Right atrium auricular region (tissue), 2 donors: ENCODE measurements around the gene ACTR8. TPM values are rescaled to one million over a fixed set of nuclear protein-coding genes. Genes with fewer than 3 reads are reported as not detected.

ENCODE experiments used
- DNase-seq: peaks from one replicate; pipeline ENCODE4 v3.0.0-alpha.2; 2019; ENCODE audit warnings: low spot score
- H3K27ac ChIP-seq, 2 donors: fragments of 200-600 bp; sonication (generic); 1 replicate in 1 of 2; 2 replicates in 1 of 2; pipeline ENCODE4 v1.5.1; 2016 to 2019
- H3K27me3 ChIP-seq, 2 donors: fragments of 200-600 bp; sonication (generic); one replicate each; pipeline versions ENCODE4 v1.5.1 to v1.6.0; 2017 to 2019
- H3K36me3 ChIP-seq: fragments of 200-600 bp; sonication (generic); one replicate; pipeline ENCODE4 v1.5.1; 2016
- H3K4me1 ChIP-seq, 2 donors: fragments of 200-600 bp; sonication (generic); one replicate each; pipeline versions ENCODE4 v1.5.1 to v1.6.0; 2017 to 2019
- H3K4me3 ChIP-seq, 2 donors: fragments of 200-600 bp; sonication (generic); 1 replicate in 1 of 2; 2 replicates in 1 of 2; pipeline ENCODE4 v1.5.1; 2017 to 2019; ENCODE audit warnings: mild to moderate bottlenecking in 1 of 2, moderate library complexity in 1 of 2
- H3K9me3 ChIP-seq, 2 donors: fragments of 200-600 bp; sonication (generic); one replicate each; pipeline ENCODE4 v1.5.1; 2019
- total RNA-seq, 2 donors: library from RNA; depleted of rRNA; stranded (reverse); fragments of >200 nt; gene quantifications; one replicate each; pipeline ENCODE4 v1.1.0, GENCODE V29; 2016
- TF ChIP-seq, protein P1 (sequence below), 2 donors: fragments of 200-600 bp; sonication (generic); IDR thresholded peaks; one replicate each; pipeline ENCODE4 v1.5.1; 2019; ENCODE audit warnings: antibody characterized with exemption in 2 of 2

The ACTR8 gene
- total RNA-seq, 2 donors from 2014 or later: 23.7 to 24.3 TPM

DNA sequence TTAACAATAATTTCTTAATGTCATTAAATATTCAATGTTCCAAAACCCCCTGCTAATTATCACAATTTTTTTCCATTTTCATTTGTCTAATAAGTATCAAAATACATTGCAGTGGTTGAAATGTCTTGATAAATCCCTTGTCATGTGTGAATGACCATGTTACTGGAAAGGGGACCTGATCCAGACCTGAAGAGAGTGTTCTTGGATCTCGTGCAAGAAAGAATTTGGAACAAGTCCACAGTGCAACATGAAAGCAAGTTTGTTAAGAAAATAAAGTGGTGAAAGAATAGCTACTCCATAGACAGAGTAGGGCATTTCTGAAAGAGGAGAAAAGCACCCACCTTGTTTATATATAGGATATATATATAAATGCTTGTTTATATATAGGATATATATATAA, 20.1 kb upstream of the ACTR8 start:
- no peak overlapping the region for H3K4me3 ChIP-seq
- H3K36me3 ChIP-seq: no peaks in the 10 kb centered on the region
- H3K4me1 ChIP-seq: no peaks in the 10 kb centered on the region
- TF ChIP-seq, protein P1, sequence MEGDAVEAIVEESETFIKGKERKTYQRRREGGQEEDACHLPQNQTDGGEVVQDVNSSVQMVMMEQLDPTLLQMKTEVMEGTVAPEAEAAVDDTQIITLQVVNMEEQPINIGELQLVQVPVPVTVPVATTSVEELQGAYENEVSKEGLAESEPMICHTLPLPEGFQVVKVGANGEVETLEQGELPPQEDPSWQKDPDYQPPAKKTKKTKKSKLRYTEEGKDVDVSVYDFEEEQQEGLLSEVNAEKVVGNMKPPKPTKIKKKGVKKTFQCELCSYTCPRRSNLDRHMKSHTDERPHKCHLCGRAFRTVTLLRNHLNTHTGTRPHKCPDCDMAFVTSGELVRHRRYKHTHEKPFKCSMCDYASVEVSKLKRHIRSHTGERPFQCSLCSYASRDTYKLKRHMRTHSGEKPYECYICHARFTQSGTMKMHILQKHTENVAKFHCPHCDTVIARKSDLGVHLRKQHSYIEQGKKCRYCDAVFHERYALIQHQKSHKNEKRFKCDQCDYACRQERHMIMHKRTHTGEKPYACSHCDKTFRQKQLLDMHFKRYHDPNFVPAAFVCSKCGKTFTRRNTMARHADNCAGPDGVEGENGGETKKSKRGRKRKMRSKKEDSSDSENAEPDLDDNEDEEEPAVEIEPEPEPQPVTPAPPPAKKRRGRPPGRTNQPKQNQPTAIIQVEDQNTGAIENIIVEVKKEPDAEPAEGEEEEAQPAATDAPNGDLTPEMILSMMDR (IDR thresholded peaks at IDR 0.05): no peak
- no peaks in the 10 kb centered on the region for H3K27me3 ChIP-seq
- DNase-seq: no peak
- no peak overlapping the region for H3K27ac ChIP-seq
- H3K9me3 ChIP-seq: no peaks in the 10 kb centered on the region

DNA sequence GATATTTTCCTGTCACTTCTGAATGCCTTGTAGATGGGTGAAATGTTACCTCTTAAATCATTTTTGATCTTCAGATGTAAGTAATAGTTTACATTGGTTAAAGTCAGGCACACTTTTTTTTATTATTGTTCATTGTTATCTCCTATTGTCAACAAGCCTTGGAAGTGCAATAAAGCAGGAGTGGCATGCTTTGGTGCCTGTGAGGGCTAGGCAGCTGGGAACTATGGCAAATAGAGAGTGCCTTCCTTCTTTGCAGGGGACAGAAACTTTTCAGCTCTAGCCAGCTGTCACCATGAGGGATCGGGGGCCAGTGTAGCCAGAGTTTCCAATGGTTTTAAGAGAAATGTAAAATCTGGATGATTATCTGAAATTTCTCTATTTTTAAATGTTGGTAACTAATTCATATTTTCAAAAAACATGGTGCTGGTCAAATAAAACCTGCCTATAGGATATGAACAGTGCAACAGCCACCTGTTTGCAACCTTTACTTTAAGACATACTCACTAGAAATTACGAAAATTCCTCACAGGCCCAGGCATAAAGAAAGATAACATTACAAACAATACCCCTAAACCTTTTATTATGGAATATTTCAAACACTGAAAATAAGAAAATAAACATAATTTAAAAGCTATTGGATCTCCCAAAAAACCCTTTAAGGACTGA, 18.8 kb upstream of the ACTR8 start:
- Histone ChIP-seq H3K4me1 (no peaks in the 10 kb centered on the region), H3K27ac (no peak overlapping the region), H3K36me3 (no peaks in the 10 kb centered on the region), H3K4me3 (no peak overlapping the region), H3K27me3 (no peaks in the 10 kb centered on the region), H3K9me3 (no peaks in the 10 kb centered on the region)
- TF ChIP-seq, protein P1 (IDR thresholded peaks at IDR 0.05): no peak
- no peak for DNase-seq

DNA sequence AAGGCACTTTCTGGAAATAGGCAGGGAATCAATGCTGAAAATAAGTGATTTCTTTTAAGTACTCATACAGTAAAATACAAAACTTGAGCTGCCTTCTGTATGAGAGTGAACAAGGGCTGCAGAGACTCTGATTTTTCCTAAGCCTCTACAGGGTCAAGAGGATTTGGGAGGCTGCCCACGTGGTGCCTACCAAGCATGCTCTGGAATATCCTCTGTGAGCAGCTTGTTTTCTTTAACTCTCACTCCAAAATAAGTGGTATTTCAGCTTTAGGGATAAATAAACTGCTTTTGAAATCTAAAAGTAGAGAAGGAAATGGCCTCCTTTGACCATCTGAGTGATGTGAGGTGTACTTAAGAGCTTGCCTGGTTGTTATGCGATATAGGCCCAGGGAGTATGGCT, 17.8 kb upstream of the ACTR8 start:
- H3K9me3 ChIP-seq: no peaks in the 10 kb centered on the region
- H3K36me3 ChIP-seq: no peaks in the 10 kb centered on the region
- no peaks in the 10 kb centered on the region for H3K4me1 ChIP-seq
- TF ChIP-seq, protein P1 (IDR thresholded peaks at IDR 0.05): no peak
- no peak overlapping the region for H3K27ac ChIP-seq
- no peak for DNase-seq
- H3K27me3 ChIP-seq: no peaks in the 10 kb centered on the region
- H3K4me3 ChIP-seq: no peak overlapping the region

DNA sequence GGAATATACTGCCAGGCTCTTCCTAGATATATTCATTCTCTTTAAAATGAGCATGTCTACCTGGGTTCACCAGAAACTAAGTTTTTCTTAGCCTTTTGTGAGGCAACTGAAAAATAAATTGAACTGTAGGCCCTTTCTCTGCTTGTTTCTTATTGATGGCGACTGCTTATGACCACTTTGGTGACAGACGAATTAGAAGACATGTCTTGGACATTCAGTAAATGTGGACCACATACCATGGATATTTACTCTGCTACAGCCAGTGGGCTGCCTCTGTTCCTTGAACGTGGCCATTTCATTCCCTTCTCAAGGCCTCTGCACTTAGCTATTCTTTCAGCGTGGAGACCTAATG, 10.3 kb upstream of the ACTR8 start:
- peak overlapping the region; percentile 95 to 99 for H3K4me3 ChIP-seq
- DNase-seq: no peak
- no peaks in the 10 kb centered on the region for H3K27me3 ChIP-seq
- H3K9me3 ChIP-seq: no peaks in the 10 kb centered on the region
- peaks cover under 1% of the 10 kb centered on the region for H3K36me3 ChIP-seq
- TF ChIP-seq, protein P1 (IDR thresholded peaks at IDR 0.05): no peak
- peaks cover 0 to 23% of the 10 kb centered on the region in 2 donors for H3K4me1 ChIP-seq
- peak overlapping the region; percentile 95 to 98 for H3K27ac ChIP-seq

DNA sequence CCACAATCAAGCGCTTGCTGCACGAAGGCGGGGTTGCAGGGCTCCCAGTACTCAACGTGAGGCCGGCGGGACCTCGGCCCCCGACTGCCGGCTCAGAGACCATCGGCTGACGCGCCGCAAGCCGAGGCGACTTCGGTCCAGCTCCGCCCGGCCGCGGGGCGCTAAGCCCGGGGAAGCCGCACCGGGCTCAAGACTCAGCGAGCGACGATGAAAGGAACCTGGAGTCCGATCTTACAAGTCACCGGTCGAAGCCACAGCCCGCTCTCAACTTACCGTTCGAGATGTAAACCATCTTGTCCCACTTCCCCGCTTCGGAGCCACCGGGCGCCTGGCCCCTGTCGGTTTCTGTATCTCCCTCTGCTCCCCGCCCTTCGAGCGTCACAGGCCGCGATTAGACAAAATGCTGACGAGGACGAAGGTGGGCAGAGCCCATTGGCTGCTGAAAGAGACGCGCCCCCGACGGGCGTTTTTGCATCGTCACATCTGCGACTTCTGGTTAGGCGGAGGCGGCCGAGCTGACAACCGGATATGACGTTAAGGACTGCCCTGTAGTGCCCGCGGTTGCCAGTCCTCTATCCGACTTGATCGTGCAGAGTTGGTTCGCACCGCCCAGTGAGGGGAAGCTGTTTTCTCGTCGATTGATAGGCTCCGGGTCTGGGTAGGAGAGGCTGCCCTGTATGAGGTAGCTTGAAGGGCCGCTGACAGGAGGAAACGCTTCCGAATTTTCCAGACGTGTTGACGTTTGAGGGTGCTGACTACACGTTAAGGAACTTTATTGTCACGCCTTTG, 9.7 kb upstream of the ACTR8 start, which contains the start of gene SELENOK:
Gene SELENOK (minus strand): TSS at position 363 of the 789 bp plus-strand sequence.
- Histone ChIP-seq H3K27me3 (no peaks in the 10 kb centered on the region), H3K9me3 (no peaks in the 10 kb centered on the region), H3K4me3 (peak within 1 kb of the TSS; percentile 95 to 99), H3K4me1 (peaks cover 0 to 23% of the 10 kb centered on the region in 2 donors), H3K36me3 (peaks cover 6% of the 10 kb centered on the region), H3K27ac (peak within 1 kb of the TSS; percentile 95 to 98)
- DNase-seq: peak; percentile 100
- TF ChIP-seq, protein P1 (IDR thresholded peaks at IDR 0.05): no peak
